OCI-LY7 (cell line): ENCODE results near the gene SLC25A13.

ENCODE experiments used
- EZH2phosphoT487 ChIP-seq: fragments of 200-600 bp; sonication (generic); IDR thresholded peaks from 2 replicates; pipeline ENCODE4 v1.6.1; 2018; ENCODE audit warnings: low read depth, borderline replicate concordance, mild to moderate bottlenecking, mixed run types, antibody characterized with exemption, low read length, moderate library complexity, mixed read lengths
- TF ChIP-seq, protein P1 (sequence below): fragments of 200-600 bp; sonication (generic); conservative IDR thresholded peaks from 2 replicates; pipeline ENCODE4 v1.5.1; 2014; ENCODE audit warnings: mild to moderate bottlenecking, antibody characterized with exemption, low read length, moderate library complexity, mixed read lengths

DNA sequence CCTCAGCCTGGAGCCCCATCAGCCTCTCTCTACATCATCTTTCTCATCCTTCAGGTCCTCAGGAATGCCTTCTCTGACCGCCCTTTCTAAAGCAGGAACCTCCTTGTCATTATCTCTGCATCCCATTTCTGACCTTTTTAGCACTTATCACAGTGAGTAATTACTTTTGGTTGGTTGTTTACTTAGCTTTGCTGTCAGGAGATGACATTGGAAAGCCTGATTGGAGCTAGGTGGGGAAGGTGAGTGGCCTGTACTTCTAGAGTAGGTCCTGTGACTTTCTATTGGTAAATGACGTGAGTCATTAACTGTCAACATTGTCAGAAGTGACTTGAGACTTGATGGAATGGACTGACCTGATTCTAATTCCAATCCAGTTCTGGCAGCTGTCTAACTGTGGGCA lies 9.3 kb upstream of the SLC25A13 start:
- TF ChIP-seq, protein P1, sequence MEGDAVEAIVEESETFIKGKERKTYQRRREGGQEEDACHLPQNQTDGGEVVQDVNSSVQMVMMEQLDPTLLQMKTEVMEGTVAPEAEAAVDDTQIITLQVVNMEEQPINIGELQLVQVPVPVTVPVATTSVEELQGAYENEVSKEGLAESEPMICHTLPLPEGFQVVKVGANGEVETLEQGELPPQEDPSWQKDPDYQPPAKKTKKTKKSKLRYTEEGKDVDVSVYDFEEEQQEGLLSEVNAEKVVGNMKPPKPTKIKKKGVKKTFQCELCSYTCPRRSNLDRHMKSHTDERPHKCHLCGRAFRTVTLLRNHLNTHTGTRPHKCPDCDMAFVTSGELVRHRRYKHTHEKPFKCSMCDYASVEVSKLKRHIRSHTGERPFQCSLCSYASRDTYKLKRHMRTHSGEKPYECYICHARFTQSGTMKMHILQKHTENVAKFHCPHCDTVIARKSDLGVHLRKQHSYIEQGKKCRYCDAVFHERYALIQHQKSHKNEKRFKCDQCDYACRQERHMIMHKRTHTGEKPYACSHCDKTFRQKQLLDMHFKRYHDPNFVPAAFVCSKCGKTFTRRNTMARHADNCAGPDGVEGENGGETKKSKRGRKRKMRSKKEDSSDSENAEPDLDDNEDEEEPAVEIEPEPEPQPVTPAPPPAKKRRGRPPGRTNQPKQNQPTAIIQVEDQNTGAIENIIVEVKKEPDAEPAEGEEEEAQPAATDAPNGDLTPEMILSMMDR = no peak
- TF ChIP-seq EZH2phosphoT487 = no peak
